NCI-H2227 (cell line): ENCODE measurements around the gene CDK5RAP2.
"Not testable (repeated sequence)": the region's sequence is repeated elsewhere in the genome, so short reads cannot be mapped to it uniquely, and the experiment has no call there.

ENCODE experiments used
- DNase-seq: peaks from one replicate; lab custom pipeline; 2025; ENCODE audit not compliant: unreplicated experiment; lab: John Stamatoyannopoulos, UW

Gene CDK5RAP2

DNA sequence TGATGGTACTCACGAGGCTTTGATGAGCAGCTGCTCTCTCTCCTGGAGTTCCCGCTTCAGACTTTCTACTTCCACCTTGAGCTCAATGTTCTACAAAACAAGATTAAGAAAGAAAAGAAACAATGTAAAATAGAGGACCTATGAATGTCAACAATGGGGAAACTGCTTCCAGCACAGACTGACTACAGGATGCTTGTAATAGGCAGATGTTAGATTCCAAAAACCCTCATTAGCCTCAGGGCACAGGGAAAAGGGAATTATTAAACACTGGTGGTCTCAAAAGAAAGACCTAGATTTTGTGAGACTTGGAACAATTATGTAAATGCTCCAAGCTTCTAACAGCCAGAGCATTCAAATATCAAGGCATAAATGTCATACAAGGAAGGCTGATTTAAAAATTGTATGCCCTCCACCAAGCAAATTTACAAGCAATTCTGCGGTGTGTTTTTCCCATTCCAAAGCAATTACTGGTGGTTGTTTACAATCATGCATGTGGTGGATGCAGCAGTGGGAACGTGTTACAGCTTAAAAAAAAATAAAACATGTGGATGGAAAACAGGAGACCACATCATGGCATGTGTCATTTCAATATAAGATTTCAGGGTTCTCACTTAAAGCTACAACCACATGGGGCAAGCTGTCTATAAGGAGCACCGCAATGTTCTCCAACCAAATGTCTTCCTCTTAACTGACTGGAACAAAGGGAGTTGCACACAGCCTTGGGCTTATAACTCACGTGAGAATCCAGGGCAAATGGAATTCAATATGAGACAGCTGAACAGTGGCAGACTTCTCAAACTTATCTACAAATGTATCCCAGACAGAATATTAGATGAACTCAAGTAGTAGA is 34.0 kb downstream of the CDK5RAP2 start:
- DNase-seq, result no peak

DNA sequence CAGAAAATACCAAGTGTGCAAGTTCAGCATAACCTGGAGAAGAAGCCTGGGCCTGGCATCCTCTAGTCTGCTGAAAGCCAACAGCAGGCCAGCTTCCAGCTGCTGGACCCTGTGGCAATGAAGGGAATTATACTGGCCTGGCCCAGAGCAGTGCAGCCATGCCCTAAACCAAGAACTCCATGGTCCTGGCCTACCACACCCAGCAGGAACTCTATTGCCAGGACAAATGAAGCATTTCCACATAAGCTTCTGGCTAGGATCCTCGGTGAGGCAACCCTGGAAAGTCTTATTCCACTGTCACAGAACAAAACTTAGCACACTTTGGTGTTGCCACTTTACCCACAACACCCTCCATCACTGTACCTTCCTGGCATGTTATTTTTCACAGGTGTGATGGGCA is 35.5 kb downstream of the CDK5RAP2 start:
- no peak for DNase-seq

DNA sequence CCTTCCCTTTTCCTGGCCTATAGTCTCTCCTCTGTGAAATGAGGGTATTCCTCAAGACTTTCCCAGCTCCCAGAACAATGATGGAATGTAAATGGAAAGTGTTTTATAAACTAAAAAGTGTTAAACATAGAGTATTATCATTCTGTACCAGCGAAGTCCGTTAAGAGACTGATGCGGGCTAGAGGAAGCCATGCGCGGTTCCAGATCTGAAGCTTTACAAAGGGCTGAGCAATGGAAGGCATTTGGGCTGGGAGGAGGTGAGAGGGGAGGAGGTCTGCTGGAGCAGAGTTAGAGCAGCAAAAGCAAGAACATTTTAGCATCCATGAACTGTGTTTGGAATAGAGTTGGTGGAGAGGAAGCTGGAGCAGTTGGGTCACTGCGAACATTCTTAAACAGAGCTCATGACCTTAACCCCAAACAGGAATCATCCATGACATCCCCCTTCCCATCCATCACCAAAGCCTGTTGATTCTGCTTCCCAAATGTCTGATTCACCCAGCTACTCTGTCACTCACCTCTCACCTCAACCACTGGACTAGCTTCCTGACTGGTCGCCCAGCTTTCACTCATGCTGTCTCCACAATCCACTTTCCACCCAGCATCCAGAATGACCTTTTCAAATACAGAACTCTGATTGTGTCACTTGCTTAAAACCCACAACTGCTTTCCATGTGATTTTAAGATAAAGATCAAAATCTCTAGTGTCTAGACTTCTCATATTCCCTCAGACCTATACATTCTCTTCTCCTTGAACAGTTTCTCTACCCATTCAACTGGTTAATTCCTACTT is 37.1 kb downstream of the CDK5RAP2 start:
- DNase-seq, result no peak

DNA sequence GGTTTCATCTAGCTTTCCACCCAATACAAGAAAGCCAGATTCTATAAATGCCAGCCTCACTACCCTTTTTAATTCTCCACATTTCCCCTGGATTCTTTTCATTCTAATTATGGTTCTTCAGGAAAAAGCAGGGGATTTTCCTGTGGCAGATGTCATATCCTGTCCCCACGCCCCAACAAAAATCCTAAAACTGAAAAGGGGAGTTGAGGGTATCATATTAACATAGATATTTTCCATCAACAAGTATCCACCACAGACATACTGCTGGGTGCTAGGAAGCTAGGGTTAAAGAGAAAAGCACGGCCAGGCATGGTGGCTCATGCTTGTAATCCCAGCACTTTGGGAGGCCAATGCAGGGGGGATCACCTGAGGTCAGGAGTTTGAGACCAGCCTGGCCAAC is 38.0 kb downstream of the CDK5RAP2 start:
- no peak for DNase-seq

DNA sequence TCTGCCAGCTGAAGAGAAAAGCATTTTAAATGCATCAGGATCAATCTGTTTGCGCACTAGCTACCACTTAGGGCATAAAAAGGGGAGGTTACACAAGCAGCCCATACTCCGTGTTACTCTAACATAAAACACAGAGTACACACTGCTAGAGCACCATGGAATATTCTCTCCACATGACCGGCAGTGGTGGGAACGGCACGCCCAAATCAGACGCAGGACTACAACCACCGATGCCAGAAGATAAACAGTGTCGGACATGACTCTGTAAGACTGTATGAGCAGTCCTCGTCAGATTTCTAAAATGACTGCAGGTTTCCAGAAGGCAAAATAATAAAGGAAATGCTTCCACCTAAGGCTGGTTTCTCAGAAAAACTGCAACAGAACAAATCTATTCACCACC is 40.0 kb downstream of the CDK5RAP2 start:
- DNase-seq, result no peak

DNA sequence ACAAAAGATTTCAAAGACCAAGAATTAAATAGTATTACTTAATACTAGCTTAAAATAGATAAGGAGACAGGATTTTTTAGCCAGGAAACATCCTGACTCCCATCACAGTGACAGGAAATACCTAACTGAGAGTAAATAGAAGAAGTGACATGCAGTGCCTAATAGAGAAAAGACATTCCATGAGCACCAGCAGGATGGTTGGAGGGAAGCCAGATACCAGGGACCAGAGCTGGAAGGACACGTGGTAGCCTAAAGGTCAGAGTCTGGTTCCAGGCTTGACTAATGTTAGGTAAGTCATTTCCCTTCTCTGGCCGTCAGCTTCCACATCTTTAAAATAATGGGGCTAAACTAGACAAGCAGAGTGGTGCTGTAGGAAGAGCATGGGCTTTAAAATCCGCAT is 41.6 kb downstream of the CDK5RAP2 start:
- no peak for DNase-seq

DNA sequence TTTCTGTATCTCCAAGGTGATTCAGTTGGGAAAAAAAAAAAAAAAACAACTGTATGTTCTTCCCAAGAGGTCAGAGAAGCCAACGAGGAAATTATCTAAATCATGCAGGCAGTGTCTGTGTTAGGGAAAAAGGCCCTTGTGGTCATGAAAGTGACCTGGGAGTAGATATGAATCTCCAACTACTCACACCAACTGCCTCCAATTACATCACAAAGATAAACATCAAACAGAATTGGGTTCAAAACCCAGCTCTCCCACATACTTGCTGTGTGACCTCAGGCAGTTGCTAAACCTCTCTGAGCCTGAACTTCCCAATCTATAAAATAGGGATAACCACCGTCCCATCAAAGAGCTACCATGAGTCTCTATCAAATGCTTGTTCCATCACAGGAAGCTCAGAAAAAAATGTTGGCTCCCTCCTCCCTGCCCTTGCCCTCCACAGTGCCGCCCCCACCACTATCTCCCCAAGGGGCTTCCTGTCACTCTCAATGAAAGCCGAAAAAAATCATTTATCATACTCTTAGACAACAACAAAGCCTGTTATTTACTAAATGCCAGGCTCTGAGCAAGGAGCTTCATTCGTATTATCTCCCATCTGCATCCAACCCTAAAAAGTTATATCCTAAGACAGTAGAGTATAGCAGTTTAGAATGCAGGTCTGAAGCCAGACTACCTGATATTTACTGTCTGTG is 42.9 kb downstream of the CDK5RAP2 start:
- no peak for DNase-seq

DNA sequence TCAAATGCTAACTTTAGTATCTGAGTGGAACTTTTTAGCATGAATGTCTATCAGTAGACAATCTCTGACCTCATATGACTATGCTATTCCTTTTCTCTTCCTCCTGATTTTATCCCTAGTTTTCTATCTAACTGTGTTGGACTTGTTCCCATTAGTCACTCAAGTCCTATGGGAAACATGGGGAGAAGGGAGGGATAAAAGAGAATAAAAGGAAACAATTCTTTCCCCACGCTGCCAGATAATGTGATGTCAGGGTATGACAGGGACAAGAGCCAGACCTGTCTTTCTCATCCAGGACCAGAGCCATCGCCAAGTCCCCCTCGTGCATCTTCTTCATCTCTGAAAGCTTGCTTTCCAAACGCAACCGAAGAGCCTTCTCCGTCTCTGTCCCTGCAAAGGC is 43.9 kb downstream of the CDK5RAP2 start:
- DNase-seq, result no peak

DNA sequence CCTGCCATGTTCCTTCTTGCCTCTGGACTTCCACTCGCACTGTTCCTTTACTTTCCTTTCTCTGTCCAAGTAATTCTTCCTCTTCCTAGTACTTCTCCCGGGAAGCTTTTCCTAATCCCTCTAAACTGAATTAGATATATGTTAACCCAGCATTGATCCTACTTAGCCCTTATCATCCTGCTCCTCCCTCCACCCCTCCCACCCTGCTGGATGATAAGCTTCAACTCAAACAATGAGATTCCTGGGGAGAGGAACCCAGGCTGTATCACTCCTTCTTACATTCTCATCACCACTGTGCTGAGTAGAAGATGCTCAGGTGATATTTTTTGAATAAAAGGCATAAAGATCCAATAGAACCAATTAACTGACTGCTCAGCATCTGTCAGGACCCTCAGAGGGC is 45.7 kb downstream of the CDK5RAP2 start:
- DNase-seq, result no peak

DNA sequence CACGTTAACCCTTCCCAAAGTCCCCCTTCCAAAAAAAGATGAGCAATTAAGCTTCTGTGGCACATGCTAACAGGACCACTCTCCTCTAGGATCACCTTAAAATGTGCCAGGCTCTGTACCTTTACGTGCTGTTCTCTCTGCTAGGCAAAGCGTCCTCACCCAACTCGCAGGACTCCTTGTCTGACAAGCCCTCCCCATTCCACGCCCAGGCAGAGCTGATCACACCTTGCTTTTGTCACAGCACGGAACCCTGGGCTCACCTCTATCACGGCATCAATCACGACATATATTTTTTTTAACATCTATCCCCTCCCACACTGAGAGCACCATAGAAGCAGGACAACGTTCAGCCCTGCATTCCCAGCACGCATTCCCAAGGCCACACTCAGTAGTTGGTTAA is 47.1 kb downstream of the CDK5RAP2 start:
- DNase-seq, result no peak

DNA sequence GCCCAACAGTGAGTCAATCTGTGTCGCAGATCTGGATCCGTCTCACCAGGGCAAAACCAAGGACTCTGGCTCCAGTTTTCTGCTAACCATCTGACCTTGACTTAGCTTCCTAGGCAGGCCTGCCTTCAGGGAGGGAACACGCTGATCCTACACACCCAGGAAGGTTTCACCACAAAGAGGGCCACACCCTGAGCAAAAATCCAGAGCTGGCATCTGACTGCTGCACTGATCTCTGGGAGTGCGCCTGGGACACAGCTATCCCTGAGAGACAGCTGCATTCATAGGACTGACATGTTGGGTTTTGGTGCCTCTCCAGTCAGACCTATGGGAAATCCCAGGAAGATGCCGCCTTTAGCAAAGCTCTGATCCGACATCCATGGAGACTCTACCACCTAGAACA is 47.5 kb downstream of the CDK5RAP2 start:
- no peak for DNase-seq

DNA sequence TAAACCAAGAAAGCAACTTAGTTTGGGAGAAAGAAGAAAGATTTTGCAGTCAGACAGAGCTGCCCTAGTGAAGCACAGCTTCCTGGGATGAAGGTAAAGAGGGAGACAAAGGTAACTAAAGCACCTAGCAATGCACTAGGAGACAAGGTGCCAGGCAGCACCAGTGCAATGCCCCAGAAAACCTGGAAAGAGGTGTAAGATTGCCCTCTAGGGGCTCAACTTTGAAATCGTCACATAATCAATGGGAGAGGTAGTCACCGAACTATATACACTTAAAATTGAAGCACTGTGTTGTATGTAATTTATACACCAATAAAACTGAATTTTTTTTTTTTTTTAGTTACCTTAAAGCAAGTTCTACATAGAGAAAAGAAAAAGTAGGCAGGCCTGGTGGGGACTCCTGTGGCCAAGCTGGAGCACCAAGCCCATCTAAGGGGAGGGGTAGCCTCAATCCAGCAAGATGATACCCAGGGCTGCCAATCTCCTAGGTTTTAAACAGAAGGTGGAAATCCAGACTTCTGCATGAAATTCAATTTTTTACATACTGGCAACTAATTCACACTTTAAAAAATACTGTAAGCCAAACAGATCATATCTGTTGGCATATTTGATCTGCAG is 48.2 kb downstream of the CDK5RAP2 start:
- peak; percentile 21 for DNase-seq

DNA sequence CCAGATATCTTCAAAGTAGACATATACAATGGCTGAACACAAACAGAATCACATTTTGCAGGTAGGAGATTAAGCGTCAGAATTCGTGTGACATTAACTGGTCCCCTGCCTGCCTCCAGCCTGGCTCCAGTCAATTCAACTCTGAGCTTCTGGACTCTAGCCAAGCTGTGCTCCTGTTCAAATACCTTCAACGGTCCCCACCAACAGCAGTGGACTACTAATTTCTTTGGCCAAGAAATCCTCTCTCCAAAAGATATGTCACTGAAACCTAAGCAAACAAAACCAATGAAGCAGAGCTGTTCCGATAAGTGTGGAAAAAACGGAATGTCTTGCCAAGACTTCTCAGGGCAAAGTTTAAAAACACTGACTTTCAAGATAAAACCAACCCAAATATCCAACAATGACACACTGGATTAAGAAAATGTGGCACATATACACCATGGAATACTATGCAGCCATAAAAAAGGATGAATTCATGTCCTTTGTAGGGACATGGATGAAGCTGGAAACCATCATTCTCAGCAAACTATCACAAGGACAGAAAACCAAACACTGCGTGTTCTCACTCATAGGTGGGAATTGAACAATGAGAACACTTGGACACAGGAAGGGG is 49.6 kb downstream of the CDK5RAP2 start:
- not testable (repeated sequence) for DNase-seq

DNA sequence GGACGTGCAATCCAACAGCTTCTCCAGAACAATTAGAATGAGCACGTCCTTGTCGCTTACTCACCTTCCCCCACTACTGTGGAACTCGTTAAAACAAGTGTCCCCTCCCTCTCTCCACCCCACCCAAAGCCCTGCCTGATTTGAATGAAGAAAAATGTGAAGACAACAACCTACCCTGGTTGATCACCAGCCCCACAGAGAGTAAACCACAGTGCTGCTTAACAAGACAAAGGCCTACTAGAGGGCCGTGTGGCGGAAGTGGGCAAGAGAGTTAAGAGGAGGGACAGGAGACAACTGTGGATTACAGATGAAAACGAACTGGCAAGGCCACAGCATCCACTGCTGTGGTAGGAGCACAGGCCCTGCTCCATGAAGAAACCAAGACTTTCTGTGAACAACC is 51.1 kb downstream of the CDK5RAP2 start:
- no peak for DNase-seq

DNA sequence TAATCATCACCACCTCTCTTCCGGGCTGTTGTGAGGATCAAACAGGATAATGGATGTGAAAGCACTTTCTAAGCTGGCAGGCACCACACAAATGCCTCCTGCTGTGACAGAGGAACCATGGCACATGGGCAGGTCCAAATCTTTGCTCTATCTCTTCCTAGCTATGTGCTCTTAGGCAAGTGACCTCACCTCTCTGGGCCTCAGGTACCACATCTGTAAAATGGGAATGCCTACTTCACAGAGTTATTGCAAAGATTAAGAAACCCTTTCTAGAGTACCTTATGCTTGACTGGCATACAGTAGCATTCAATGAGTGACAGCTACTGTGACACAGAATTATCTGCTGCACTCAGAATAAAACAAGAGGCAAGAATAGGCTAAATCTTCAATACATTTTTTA is 51.6 kb downstream of the CDK5RAP2 start:
- DNase-seq, result no peak

DNA sequence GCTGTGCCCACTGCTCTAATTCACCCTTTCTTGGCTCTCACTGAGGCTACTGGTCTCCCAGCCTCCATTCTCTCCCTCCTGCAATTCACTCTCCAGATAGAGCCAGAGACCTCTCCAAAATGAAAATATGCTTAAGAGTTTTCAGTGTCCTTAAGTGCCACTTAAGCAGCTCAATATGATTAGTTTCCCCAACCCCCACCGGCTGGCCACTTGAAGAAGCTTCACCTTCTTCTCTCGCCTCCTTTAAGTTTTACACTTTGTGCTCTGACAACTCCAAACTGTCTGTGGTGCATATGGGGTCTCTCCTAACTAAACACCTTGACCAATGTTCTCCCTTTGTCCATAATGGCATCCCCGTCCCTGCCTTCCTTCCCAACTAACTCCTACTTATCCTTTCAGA is 53.4 kb downstream of the CDK5RAP2 start:
- no peak for DNase-seq

DNA sequence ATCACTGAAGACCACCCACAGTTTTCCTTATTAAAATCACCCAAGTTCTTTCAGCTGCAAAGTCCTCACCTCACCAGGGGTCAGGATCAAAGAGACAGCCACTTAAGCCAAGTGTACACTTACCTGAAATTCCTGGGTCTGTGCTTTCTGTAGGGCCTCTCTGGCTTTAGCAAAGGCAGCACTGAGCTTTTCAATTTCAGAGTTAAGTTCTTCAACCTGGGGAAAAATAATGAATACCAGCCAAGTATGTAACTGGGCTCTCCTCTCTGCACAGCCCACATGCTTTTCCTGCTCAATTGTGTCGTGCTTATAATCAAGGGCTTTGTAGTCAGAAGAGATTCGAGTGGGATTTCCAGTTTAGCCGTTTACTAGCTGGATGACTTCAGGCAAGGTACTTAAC is 55.1 kb downstream of the CDK5RAP2 start:
- DNase-seq, result no peak

DNA sequence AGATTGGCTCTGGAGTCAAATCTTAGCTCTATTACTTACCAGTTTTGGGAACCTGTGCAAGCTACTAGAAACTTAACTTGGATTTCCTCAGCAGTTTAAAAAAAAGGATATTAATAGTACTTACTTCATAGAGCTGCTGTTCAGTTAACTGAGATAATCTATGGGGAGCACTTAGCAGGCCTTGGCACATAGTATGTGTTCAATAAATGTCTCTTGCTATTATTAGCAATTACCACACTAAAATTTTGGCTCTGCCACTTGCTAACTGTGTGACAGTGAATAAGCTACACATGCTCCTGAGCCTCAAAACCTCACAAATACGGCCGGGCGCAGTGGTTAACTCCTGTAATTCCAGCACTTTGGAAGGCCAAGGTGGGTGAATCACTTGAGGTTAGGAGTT is 55.9 kb downstream of the CDK5RAP2 start:
- DNase-seq, result no peak

DNA sequence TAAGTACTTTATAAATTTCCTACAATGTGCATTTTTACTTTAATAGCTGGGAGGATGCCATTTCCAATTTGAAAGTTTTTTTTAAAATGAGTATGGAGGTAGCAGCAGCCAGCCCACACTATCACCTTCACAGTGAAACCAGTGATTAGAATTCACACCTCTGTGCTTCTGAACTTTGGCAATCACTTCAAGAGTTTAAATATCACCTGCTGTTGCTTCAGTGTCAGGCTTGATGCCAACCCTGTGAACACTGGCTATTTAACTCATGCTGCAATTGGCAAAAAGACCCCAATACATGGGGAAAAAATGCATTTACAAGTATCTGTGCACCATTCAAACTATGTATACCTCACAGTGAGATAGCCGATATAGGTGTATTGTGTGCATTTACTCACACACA is 57.4 kb downstream of the CDK5RAP2 start:
- no peak for DNase-seq

DNA sequence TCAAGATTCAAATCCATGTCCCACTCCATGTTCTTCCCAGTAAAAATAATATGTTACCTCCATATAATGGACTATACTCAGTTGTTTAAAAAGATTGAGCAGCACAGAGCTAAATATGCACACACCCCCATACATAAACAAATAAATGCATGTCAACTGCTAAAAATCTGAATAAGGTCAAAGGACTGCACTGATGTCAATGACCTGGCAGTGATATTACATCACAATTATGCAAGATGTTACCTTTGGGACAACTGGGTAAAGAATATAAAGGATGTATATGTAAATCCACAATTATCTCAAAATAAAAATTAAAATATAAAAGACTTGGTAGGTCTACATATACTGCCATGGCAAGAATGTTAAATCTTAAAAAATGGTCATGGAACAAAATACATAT is 57.9 kb downstream of the CDK5RAP2 start:
- no peak for DNase-seq

DNA sequence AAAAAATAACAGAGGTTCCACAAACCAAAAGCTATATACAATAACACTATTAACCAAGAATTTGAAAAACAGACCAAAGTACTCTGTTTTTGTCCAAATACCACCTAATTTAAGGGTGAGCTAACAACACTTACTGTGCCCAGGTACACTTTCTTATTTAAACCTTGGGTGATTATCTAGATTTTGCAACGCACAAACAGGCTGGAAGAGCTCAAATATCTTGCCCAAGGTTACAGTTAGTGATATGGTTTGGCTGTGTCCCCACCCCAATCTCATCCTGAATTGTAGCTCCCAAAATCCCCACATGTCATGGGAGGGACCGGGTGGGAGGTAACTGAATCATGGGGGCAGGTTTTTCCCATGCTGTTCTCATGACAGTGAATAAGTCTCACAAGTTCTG is 58.9 kb downstream of the CDK5RAP2 start:
- DNase-seq, result no peak
